Mesothelial cell of epicardium (in vitro differentiated cells): Measurements from ENCODE around the gene LYL1. TPM values are rescaled to one million over a fixed set of nuclear protein-coding genes. Genes with fewer than 3 reads are reported as not detected.
A peak's percentile ranks its signal among the peaks of the same experiment; 100 is the strongest.

ENCODE experiments used
- DNase-seq, 2 experiments: peaks; one replicate each; pipeline ENCODE4 v3.0.0; 2021; ENCODE audit warnings: low spot score in 2 of 2; ENCODE audit not compliant: unreplicated experiment in 2 of 2
- H3K27ac Mint-ChIP-seq: 2 replicates; pipeline ENCODE4 v1.8.0; 2021; ENCODE audit warnings: mixed read lengths
- H3K27me3 Mint-ChIP-seq: 2 replicates; pipeline ENCODE4 v1.8.0; 2021; ENCODE audit warnings: low read depth, mixed read lengths
- H3K36me3 Mint-ChIP-seq: 2 replicates; pipeline ENCODE4 v1.8.0; 2021; ENCODE audit warnings: mixed read lengths
- H3K4me1 Mint-ChIP-seq: 2 replicates; pipeline ENCODE4 v1.8.0; 2021; ENCODE audit warnings: mixed read lengths
- H3K4me3 Mint-ChIP-seq: 2 replicates; pipeline ENCODE4 v1.8.0; 2021; ENCODE audit warnings: mild to moderate bottlenecking, moderate library complexity, mixed read lengths
- H3K9me3 Mint-ChIP-seq: 2 replicates; pipeline ENCODE4 v1.8.0; 2021; ENCODE audit warnings: mixed read lengths
- total RNA-seq: library from RNA; stranded (reverse); gene quantifications from 3 replicates; pipeline ENCODE4 v1.2.1, GENCODE V29; 2021
- TF ChIP-seq, protein P1 (sequence below): fragments of 200-600 bp; sonication (generic); IDR thresholded peaks from one replicate; pipeline ENCODE4 v1.5.0; 2021; ENCODE audit warnings: antibody characterized with exemption; ENCODE audit not compliant: unreplicated experiment

LYL1 gene
- total RNA-seq, 1 donor from 2014 or later, result 4.0 TPM

DNA sequence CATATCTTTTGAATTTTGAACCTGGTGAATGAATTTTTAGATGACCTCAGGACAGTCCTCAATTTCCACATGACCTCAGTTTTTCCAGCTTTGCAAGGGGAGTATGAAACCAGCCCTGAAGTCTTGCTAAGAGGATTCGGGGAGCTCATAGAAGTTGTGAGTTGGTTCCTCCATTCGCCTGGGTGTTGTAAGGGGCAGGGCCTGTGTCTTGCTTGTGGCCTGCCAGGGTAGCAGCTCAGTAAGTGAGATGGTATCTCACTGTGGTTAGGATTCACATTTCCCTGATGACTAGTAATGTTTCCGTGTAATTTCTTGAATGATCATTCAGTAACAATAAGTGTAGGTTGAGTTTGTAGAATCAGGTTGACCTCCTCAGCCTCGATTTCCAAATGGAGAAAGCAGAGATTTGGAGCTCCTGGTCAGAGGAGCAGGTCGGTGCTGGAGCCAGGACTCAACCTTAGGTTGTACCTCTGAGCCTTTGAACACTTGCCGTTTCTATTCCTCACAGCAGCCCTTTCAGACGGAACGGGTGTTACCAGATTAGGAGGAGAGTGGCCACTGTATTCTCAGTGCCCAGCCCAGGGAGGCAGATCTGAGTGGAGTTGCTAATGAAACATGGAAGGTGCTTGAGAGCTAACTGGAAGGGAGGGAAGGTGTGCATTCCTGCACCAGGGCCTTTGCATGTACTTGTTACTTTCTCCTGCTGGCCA, 30.0 kb upstream of the LYL1 start:
- Mint-ChIP-seq H3K4me3 (no peak overlapping the region), H3K27ac (peak overlapping the region; percentile 2), H3K27me3 (no peaks in the 10 kb centered on the region), H3K36me3 (peaks cover 2% of the 10 kb centered on the region), H3K4me1 (no peaks in the 10 kb centered on the region), H3K9me3 (no peaks in the 10 kb centered on the region)
- no peak for DNase-seq
- TF ChIP-seq, protein P1, sequence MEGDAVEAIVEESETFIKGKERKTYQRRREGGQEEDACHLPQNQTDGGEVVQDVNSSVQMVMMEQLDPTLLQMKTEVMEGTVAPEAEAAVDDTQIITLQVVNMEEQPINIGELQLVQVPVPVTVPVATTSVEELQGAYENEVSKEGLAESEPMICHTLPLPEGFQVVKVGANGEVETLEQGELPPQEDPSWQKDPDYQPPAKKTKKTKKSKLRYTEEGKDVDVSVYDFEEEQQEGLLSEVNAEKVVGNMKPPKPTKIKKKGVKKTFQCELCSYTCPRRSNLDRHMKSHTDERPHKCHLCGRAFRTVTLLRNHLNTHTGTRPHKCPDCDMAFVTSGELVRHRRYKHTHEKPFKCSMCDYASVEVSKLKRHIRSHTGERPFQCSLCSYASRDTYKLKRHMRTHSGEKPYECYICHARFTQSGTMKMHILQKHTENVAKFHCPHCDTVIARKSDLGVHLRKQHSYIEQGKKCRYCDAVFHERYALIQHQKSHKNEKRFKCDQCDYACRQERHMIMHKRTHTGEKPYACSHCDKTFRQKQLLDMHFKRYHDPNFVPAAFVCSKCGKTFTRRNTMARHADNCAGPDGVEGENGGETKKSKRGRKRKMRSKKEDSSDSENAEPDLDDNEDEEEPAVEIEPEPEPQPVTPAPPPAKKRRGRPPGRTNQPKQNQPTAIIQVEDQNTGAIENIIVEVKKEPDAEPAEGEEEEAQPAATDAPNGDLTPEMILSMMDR, result no peak

DNA sequence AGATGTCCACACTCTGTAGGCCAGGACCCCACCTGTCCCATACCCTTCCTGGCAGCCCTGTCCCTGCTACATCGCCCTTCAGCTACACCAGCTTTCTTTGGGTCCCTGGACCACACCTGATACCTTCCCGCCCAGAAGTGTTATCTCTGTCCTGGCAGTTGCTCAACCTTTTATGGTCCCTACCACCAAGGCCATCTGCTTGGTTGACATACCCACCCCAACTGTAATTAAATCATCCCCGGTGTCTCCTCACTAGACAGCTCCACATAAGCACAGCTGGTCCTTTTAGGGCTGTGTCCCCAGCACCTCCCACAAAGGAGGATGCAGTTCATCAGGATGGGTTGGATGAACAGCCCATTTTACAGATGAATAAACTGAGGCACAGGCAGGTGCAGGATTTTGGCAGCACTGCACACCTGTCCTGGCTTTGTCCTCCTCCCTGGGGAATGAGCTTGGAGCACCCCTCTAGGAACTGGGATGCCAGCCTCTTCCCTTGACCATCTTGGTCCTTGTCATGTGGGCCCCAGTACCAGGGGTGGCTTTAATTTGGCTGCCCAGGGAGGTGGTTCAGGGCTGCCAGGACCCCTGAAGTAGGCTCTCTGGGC, 28.3 kb upstream of the LYL1 start:
- TF ChIP-seq, protein P1, result no peak
- Mint-ChIP-seq H3K27me3 (no peaks in the 10 kb centered on the region), H3K9me3 (no peaks in the 10 kb centered on the region), H3K4me1 (no peaks in the 10 kb centered on the region), H3K4me3 (no peak overlapping the region), H3K36me3 (no peaks in the 10 kb centered on the region), H3K27ac (no peak overlapping the region)
- no peak for DNase-seq

DNA sequence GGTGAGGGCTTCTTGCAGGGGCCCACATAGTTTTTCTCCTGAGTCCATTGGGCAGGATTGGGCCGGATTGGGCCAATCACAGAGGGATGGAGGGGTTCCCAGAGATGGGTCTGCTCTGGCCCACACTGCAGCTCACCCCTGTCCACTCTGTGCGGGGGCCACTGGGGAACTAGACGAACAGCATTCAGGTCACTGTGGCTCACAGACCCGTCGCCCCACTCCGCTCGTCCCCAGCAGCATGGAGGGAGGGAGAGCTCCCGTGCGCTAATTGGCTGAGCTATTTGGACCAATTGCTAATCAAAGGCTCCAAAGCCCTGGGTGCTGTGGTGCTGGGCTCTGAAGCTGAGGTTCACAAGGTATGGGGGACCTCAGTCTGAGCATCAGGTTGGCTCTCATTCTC, 26.7 kb upstream of the LYL1 start:
- Mint-ChIP-seq H3K4me3 (no peak overlapping the region), H3K27ac (no peak overlapping the region), H3K9me3 (no peaks in the 10 kb centered on the region)

DNA sequence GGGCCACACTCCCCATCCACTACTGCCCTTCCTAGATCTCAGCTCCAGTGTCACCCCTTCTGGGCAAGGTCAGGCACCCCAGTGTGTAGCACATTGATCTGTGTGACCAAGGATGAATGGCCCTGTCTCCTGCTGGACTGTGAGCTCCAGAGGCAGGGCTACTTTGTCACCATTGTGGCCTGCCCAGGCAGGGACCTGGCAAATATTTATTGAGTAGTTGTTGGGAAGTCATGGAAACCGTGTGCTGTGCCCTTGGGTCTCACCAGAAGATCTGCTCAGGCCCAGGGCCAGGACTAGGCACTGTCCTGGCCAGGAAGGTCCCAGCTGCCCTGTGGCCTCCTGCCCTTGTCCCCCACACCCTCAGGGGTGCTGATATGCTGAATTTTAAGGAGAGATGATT, 25.9 kb upstream of the LYL1 start:
- TF ChIP-seq, protein P1, result no peak
- Mint-ChIP-seq H3K27ac (no peak overlapping the region), H3K27me3 (no peaks in the 10 kb centered on the region)

More for the DNA sequence above, 26.7 kb upstream of the LYL1 start:
- H3K27me3 Mint-ChIP-seq, result no peaks in the 10 kb centered on the region
- no peaks in the 10 kb centered on the region for H3K4me1 Mint-ChIP-seq
- DNase-seq, result no peak
- H3K36me3 Mint-ChIP-seq, result no peaks in the 10 kb centered on the region
- TF ChIP-seq, protein P1, result no peak

DNA sequence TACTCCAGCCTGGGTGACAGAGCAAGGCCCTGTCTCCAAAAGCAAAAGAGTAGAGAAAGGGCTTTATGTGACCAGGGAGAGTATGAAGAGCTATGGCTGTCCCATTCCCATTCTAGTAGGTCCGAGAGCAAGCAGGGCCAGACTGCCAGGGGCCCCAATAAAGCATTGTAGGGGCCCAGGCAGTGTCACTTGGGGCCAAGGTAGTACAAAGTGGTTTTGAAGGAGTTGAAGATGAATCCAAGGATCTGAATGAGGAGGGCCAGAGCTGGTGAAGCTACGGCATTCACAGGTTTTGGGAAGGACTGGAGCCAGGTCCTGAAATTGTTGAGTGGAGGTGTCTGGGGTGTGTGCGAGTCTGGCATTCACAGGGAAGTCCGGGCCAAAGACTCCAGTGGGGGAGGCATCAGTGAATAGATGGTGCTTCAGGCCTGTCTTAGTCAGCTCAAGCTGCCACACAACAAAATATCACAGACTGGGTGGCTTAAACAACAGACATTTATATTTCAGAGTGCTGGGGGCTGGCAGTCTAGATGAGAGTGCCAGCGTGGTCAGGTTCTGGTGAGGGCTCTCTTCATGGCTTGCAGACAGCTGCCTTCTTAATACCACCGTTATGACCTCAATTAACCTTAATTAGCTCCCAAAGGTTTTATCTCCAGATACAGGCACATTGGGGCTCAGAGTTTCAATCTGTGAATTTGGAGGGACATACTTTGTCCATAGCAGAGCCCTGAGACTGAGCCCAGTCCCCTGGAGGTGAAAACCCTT, 25.3 kb upstream of the LYL1 start:
- Mint-ChIP-seq H3K4me3 (no peak overlapping the region), H3K36me3 (no peaks in the 10 kb centered on the region), H3K9me3 (no peaks in the 10 kb centered on the region), H3K4me1 (no peaks in the 10 kb centered on the region), H3K27ac (no peak overlapping the region), H3K27me3 (no peaks in the 10 kb centered on the region)
- no peak for DNase-seq
- TF ChIP-seq, protein P1, result no peak

More for the DNA sequence above, 25.9 kb upstream of the LYL1 start:
- no peaks in the 10 kb centered on the region for H3K4me1 Mint-ChIP-seq
- no peak overlapping the region for H3K4me3 Mint-ChIP-seq
- DNase-seq, result no peak
- no peaks in the 10 kb centered on the region for H3K9me3 Mint-ChIP-seq
- H3K36me3 Mint-ChIP-seq, result no peaks in the 10 kb centered on the region
